ENCODE results near the gene CLDN15. TPM values are rescaled to one million over a fixed set of nuclear protein-coding genes. Genes with fewer than 3 reads are reported as not detected.
A peak's percentile ranks its signal among the peaks of the same experiment; 100 is the strongest.

Gene CLDN15
- total RNA-seq, 1 experiment from 2014 or later, result 6.5 TPM

DNA sequence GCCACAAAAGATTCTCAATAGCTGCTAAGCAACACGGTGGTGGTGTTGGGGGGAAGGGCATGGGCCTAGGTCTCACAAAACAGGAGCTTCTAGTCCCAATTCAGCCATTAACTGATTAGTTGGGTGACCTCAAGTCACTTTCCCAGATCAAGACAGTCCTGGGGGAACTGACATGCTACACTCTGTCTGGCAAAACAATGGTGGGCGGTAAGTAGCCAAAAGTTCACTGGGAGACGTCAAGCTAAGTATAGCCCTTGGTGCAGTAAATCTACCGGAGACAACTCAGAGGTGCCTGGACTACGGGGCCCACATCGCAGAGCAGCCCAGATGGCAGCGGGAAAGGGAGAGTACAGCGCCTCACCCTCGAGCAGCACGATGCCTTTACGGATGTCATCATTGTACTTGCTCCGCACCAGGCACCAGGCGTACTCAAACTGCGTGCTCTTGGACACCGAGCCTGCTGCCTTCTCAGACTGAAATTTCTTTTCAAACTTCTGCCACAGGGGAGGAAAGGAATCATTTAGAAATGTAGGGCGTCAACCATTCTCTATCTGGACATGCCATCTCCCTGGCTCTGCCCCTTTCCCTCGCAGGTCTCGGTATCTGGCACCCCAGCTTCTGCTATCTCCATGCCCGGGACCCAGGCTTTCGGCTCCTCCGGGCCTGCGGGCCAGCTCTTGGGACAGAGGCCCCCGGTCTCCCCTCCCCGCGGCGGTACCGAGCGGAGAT, 6.2 kb upstream of the CLDN15 start:
- ATAC-seq (no peak), DNase-seq (ENCODE audit: low spot score) (no peak)
- H3K27me3 Mint-ChIP-seq (ENCODE audit: low read depth), result no peaks in the 10 kb centered on the region
- peak; percentile 57; the same call in 1 of the 2 replicates for TF ChIP-seq ETV6 (CRISPR knock-in tag; IDR thresholded peaks at IDR 0.05)
- TF ChIP-seq, protein P1, sequence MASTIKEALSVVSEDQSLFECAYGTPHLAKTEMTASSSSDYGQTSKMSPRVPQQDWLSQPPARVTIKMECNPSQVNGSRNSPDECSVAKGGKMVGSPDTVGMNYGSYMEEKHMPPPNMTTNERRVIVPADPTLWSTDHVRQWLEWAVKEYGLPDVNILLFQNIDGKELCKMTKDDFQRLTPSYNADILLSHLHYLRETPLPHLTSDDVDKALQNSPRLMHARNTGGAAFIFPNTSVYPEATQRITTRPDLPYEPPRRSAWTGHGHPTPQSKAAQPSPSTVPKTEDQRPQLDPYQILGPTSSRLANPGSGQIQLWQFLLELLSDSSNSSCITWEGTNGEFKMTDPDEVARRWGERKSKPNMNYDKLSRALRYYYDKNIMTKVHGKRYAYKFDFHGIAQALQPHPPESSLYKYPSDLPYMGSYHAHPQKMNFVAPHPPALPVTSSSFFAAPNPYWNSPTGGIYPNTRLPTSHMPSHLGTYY (CRISPR knock-in tag; IDR thresholded peaks at IDR 0.05), result no peak
- TF ChIP-seq, protein P2, sequence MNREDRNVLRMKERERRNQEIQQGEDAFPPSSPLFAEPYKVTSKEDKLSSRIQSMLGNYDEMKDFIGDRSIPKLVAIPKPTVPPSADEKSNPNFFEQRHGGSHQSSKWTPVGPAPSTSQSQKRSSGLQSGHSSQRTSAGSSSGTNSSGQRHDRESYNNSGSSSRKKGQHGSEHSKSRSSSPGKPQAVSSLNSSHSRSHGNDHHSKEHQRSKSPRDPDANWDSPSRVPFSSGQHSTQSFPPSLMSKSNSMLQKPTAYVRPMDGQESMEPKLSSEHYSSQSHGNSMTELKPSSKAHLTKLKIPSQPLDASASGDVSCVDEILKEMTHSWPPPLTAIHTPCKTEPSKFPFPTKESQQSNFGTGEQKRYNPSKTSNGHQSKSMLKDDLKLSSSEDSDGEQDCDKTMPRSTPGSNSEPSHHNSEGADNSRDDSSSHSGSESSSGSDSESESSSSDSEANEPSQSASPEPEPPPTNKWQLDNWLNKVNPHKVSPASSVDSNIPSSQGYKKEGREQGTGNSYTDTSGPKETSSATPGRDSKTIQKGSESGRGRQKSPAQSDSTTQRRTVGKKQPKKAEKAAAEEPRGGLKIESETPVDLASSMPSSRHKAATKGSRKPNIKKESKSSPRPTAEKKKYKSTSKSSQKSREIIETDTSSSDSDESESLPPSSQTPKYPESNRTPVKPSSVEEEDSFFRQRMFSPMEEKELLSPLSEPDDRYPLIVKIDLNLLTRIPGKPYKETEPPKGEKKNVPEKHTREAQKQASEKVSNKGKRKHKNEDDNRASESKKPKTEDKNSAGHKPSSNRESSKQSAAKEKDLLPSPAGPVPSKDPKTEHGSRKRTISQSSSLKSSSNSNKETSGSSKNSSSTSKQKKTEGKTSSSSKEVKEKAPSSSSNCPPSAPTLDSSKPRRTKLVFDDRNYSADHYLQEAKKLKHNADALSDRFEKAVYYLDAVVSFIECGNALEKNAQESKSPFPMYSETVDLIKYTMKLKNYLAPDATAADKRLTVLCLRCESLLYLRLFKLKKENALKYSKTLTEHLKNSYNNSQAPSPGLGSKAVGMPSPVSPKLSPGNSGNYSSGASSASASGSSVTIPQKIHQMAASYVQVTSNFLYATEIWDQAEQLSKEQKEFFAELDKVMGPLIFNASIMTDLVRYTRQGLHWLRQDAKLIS (CRISPR knock-in tag; IDR thresholded peaks at IDR 0.05; ENCODE audit: borderline replicate concordance), result no peak
- TF ChIP-seq, protein P3, sequence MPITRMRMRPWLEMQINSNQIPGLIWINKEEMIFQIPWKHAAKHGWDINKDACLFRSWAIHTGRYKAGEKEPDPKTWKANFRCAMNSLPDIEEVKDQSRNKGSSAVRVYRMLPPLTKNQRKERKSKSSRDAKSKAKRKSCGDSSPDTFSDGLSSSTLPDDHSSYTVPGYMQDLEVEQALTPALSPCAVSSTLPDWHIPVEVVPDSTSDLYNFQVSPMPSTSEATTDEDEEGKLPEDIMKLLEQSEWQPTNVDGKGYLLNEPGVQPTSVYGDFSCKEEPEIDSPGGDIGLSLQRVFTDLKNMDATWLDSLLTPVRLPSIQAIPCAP (CRISPR knock-in tag; IDR thresholded peaks at IDR 0.05), result peak; percentile 53; the same call in 1 of the 2 replicates
- TF ChIP-seq, protein P4, sequence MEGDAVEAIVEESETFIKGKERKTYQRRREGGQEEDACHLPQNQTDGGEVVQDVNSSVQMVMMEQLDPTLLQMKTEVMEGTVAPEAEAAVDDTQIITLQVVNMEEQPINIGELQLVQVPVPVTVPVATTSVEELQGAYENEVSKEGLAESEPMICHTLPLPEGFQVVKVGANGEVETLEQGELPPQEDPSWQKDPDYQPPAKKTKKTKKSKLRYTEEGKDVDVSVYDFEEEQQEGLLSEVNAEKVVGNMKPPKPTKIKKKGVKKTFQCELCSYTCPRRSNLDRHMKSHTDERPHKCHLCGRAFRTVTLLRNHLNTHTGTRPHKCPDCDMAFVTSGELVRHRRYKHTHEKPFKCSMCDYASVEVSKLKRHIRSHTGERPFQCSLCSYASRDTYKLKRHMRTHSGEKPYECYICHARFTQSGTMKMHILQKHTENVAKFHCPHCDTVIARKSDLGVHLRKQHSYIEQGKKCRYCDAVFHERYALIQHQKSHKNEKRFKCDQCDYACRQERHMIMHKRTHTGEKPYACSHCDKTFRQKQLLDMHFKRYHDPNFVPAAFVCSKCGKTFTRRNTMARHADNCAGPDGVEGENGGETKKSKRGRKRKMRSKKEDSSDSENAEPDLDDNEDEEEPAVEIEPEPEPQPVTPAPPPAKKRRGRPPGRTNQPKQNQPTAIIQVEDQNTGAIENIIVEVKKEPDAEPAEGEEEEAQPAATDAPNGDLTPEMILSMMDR (IDR thresholded peaks at IDR 0.05), result peak; percentile 91
- TF ChIP-seq, protein P5, sequence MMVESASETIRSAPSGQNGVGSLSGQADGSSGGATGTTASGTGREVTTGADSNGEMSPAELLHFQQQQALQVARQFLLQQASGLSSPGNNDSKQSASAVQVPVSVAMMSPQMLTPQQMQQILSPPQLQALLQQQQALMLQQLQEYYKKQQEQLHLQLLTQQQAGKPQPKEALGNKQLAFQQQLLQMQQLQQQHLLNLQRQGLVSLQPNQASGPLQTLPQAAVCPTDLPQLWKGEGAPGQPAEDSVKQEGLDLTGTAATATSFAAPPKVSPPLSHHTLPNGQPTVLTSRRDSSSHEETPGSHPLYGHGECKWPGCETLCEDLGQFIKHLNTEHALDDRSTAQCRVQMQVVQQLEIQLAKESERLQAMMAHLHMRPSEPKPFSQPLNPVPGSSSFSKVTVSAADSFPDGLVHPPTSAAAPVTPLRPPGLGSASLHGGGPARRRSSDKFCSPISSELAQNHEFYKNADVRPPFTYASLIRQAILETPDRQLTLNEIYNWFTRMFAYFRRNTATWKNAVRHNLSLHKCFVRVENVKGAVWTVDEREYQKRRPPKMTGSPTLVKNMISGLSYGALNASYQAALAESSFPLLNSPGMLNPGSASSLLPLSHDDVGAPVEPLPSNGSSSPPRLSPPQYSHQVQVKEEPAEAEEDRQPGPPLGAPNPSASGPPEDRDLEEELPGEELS (CRISPR knock-in tag; IDR thresholded peaks at IDR 0.05), result 0 out of 2 replicates have a peak, but pooled peaks have one; percentile 67
- TF ChIP-seq, protein P6, sequence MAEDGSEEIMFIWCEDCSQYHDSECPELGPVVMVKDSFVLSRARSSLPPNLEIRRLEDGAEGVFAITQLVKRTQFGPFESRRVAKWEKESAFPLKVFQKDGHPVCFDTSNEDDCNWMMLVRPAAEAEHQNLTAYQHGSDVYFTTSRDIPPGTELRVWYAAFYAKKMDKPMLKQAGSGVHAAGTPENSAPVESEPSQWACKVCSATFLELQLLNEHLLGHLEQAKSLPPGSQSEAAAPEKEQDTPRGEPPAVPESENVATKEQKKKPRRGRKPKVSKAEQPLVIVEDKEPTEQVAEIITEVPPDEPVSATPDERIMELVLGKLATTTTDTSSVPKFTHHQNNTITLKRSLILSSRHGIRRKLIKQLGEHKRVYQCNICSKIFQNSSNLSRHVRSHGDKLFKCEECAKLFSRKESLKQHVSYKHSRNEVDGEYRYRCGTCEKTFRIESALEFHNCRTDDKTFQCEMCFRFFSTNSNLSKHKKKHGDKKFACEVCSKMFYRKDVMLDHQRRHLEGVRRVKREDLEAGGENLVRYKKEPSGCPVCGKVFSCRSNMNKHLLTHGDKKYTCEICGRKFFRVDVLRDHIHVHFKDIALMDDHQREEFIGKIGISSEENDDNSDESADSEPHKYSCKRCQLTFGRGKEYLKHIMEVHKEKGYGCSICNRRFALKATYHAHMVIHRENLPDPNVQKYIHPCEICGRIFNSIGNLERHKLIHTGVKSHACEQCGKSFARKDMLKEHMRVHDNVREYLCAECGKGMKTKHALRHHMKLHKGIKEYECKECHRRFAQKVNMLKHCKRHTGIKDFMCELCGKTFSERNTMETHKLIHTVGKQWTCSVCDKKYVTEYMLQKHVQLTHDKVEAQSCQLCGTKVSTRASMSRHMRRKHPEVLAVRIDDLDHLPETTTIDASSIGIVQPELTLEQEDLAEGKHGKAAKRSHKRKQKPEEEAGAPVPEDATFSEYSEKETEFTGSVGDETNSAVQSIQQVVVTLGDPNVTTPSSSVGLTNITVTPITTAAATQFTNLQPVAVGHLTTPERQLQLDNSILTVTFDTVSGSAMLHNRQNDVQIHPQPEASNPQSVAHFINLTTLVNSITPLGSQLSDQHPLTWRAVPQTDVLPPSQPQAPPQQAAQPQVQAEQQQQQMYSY (CRISPR knock-in tag; IDR thresholded peaks at IDR 0.05), result peak; percentile 39; the same call in 1 of the 2 replicates
- peak; percentile 84; the same call in 1 of the 2 replicates for TF ChIP-seq ZNF416 (CRISPR knock-in tag; IDR thresholded peaks at IDR 0.05)
- TF ChIP-seq, protein P7, sequence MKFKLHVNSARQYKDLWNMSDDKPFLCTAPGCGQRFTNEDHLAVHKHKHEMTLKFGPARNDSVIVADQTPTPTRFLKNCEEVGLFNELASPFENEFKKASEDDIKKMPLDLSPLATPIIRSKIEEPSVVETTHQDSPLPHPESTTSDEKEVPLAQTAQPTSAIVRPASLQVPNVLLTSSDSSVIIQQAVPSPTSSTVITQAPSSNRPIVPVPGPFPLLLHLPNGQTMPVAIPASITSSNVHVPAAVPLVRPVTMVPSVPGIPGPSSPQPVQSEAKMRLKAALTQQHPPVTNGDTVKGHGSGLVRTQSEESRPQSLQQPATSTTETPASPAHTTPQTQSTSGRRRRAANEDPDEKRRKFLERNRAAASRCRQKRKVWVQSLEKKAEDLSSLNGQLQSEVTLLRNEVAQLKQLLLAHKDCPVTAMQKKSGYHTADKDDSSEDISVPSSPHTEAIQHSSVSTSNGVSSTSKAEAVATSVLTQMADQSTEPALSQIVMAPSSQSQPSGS (CRISPR knock-in tag; IDR thresholded peaks at IDR 0.05; ENCODE audit: borderline replicate concordance, low read depth), result no peak
- no peak for TF ChIP-seq RORB (CRISPR knock-in tag; IDR thresholded peaks at IDR 0.05)
- TF ChIP-seq, protein P8, sequence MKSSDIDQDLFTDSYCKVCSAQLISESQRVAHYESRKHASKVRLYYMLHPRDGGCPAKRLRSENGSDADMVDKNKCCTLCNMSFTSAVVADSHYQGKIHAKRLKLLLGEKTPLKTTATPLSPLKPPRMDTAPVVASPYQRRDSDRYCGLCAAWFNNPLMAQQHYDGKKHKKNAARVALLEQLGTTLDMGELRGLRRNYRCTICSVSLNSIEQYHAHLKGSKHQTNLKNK (CRISPR knock-in tag; IDR thresholded peaks at IDR 0.05), result no peak
- peak overlapping the region; percentile 49 for H3K27ac Mint-ChIP-seq
- H3K4me3 Mint-ChIP-seq, result peak overlapping the region; percentile 96
- H3K4me1 Mint-ChIP-seq, result peaks cover 26% of the 10 kb centered on the region
- ChIA-PET CTCF (interaction anchor here (0.5 to 4.4 kb wide), 34 partner anchors 8 to 349 kb away, joined by 3 to 62 read pairs (median 5); partner anchors contain the start of genes PLOD3, VGF and ZNHIT1), POLR2A (interaction anchor here (0.6 to 2.5 kb wide), 3 partner anchors 9 to 65 kb away, joined by 4 to 13 read pairs (median 10); partner anchors contain the start of gene ZNHIT1)
- H3K36me3 Mint-ChIP-seq, result peaks cover 16% of the 10 kb centered on the region
- H3K9me3 Mint-ChIP-seq, result no peaks in the 10 kb centered on the region

Measured in WTC11 (cell line).